Measurements from ENCODE around the gene STX1B. TPM values are rescaled to one million over a fixed set of nuclear protein-coding genes. Genes with fewer than 3 reads are reported as not detected.

The STX1B gene
- total RNA-seq, 1 experiment from 2014 or later = 3.7 TPM

GRCh38 chr16:31002862-31003341 is 7.5 kb downstream of the STX1B start:
- POLR2A ChIA-PET = interaction anchor here (0.6 kb wide), 1 partner anchor 33 kb away, joined by 3 read pairs; no protein-coding TSS in a partner anchor
- intact Hi-C loops (cut with micrococcal nuclease; ENCODE audit: unreplicated experiment) = no loop called here

GRCh38 chr16:31002250-31002700 is 8.2 kb downstream of the STX1B start:
- Histone ChIP-seq H3K27me3 (ENCODE audit: control insufficient read depth, insufficient read depth, low read length) (no peaks in the 10 kb centered on the region), H3K4me1 (ENCODE audit: control insufficient read depth, insufficient read depth, low read length) (peaks cover 27% of the 10 kb centered on the region), H3K36me3 (ENCODE audit: control insufficient read depth, insufficient read depth, low read length) (no peaks in the 10 kb centered on the region), H3K4me3 (ENCODE audit: low read depth in 2 of 2, low read length in 2 of 2) (no peak overlapping the region), H3K27ac (ENCODE audit: low read length) (no peak overlapping the region), H3K9me3 (ENCODE audit: control insufficient read depth, insufficient read depth, low read depth, low read length) (no peaks in the 10 kb centered on the region)
- no peak for TF ChIP-seq TCF7L2 (IDR thresholded peaks at IDR 0.05; ENCODE audit: low read depth, low read length)
- no peak for TF ChIP-seq CTCF (IDR thresholded peaks at IDR 0.05)
- TF ChIP-seq POLR2AphosphoS5 (IDR thresholded peaks at IDR 0.05; ENCODE audit: low read depth, low read length) = no peak
- no peak for TF ChIP-seq SIN3A (IDR thresholded peaks at IDR 0.05; ENCODE audit: borderline replicate concordance, insufficient read depth, low read depth, low read length)
- TF ChIP-seq REST (IDR thresholded peaks at IDR 0.05; ENCODE audit: insufficient read depth in 1 of 2, low read depth in 2 of 2, low read length in 1 of 2) = no peak
- intact Hi-C loops (cut with micrococcal nuclease; ENCODE audit: unreplicated experiment) = no loop called here
- DNase-seq (ENCODE audit: low read depth, low spot score) = no peak
- CTCF ChIA-PET = interaction anchor here (0.6 kb wide), 1 partner anchor 450 kb away, joined by 7 read pairs; no protein-coding TSS in a partner anchor
- POLR2A ChIA-PET = interaction anchor here (0.6 kb wide), 1 partner anchor 32 kb away, joined by 3 read pairs; no protein-coding TSS in a partner anchor
- in situ Hi-C loops (cut with HindIII; ENCODE audit: low pct_unique_long_range_greater_than_20kb, low sequenced_read_pairs) = no loop called here
- no peak for ATAC-seq
- no TSS peak for BruUV-seq (replicated peaks)

More at GRCh38 chr16:31002862-31003341, 7.5 kb downstream of the STX1B start:
- no TSS peak for BruUV-seq (replicated peaks)
- in situ Hi-C loops (cut with HindIII; ENCODE audit: low pct_unique_long_range_greater_than_20kb, low sequenced_read_pairs) = no loop called here
- Histone ChIP-seq H3K9me3 (ENCODE audit: control insufficient read depth, insufficient read depth, low read depth, low read length) (no peaks in the 10 kb centered on the region), H3K27ac (ENCODE audit: low read length) (no peak overlapping the region), H3K36me3 (ENCODE audit: control insufficient read depth, insufficient read depth, low read length) (no peaks in the 10 kb centered on the region), H3K4me3 (ENCODE audit: low read depth in 2 of 2, low read length in 2 of 2) (no peak overlapping the region), H3K27me3 (ENCODE audit: control insufficient read depth, insufficient read depth, low read length) (no peaks in the 10 kb centered on the region), H3K4me1 (ENCODE audit: control insufficient read depth, insufficient read depth, low read length) (peaks cover 23% of the 10 kb centered on the region)
- CTCF ChIA-PET = interaction anchor here (0.6 kb wide), 1 partner anchor 450 kb away, joined by 7 read pairs; no protein-coding TSS in a partner anchor
- no peak for DNase-seq (ENCODE audit: low read depth, low spot score)
- TF ChIP-seq SIN3A (IDR thresholded peaks at IDR 0.05; ENCODE audit: borderline replicate concordance, insufficient read depth, low read depth, low read length) = no peak
- no peak for TF ChIP-seq CTCF (IDR thresholded peaks at IDR 0.05)
- TF ChIP-seq POLR2AphosphoS5 (IDR thresholded peaks at IDR 0.05; ENCODE audit: low read depth, low read length) = no peak
- no peak for TF ChIP-seq TCF7L2 (IDR thresholded peaks at IDR 0.05; ENCODE audit: low read depth, low read length)
- TF ChIP-seq REST (IDR thresholded peaks at IDR 0.05; ENCODE audit: insufficient read depth in 1 of 2, low read depth in 2 of 2, low read length in 1 of 2) = no peak
- no peak for ATAC-seq

All from Panc1 (cell line).